NT2/D1 (cell line): ENCODE measurements around the gene TXNL4A.

Source experiments
- DNase-seq: peaks from one replicate; pipeline ENCODE4 v3.0.0-alpha.2; 2011; ENCODE audit warnings: low read depth, low spot score
- H3K27me3 ChIP-seq: 2 replicates; pipeline ENCODE4 v1.6.0; 2011; ENCODE audit warnings: mild to moderate bottlenecking; ENCODE audit not compliant: insufficient read length, insufficient read depth
- H3K36me3 ChIP-seq: 2 replicates; pipeline ENCODE4 v1.6.1; 2011; ENCODE audit warnings: mild to moderate bottlenecking, low read length, mixed read lengths; ENCODE audit not compliant: insufficient read depth, insufficient read length
- H3K4me1 ChIP-seq: 2 replicates; pipeline ENCODE4 v1.5.1; 2011; ENCODE audit not compliant: insufficient read depth, insufficient read length
- H3K4me3 ChIP-seq: 2 replicates; pipeline ENCODE4 v1.5.1; 2011; ENCODE audit warnings: low read depth; ENCODE audit not compliant: insufficient read length
- H3K9ac ChIP-seq: 2 replicates; pipeline ENCODE4 v1.6.0; 2011; ENCODE audit warnings: low read depth; ENCODE audit not compliant: insufficient read length
- H3K9me3 ChIP-seq: 2 replicates; pipeline ENCODE4 v1.5.1; 2011; ENCODE audit warnings: mild to moderate bottlenecking, low read length; ENCODE audit not compliant: insufficient read depth
- SUZ12 ChIP-seq: IDR thresholded peaks from 2 replicates; pipeline ENCODE4 v1.6.1; 2011; ENCODE audit not compliant: insufficient read length, insufficient read depth; ENCODE audit errors: extremely low read depth
- YY1 ChIP-seq: IDR thresholded peaks from 2 replicates; pipeline ENCODE4 v1.6.1; 2011; ENCODE audit not compliant: insufficient read length, insufficient read depth
- ZNF274 ChIP-seq: IDR thresholded peaks from 2 replicates; pipeline ENCODE4 v1.6.1; 2011; ENCODE audit warnings: mild to moderate bottlenecking, low read depth, low read length

Gene TXNL4A

DNA sequence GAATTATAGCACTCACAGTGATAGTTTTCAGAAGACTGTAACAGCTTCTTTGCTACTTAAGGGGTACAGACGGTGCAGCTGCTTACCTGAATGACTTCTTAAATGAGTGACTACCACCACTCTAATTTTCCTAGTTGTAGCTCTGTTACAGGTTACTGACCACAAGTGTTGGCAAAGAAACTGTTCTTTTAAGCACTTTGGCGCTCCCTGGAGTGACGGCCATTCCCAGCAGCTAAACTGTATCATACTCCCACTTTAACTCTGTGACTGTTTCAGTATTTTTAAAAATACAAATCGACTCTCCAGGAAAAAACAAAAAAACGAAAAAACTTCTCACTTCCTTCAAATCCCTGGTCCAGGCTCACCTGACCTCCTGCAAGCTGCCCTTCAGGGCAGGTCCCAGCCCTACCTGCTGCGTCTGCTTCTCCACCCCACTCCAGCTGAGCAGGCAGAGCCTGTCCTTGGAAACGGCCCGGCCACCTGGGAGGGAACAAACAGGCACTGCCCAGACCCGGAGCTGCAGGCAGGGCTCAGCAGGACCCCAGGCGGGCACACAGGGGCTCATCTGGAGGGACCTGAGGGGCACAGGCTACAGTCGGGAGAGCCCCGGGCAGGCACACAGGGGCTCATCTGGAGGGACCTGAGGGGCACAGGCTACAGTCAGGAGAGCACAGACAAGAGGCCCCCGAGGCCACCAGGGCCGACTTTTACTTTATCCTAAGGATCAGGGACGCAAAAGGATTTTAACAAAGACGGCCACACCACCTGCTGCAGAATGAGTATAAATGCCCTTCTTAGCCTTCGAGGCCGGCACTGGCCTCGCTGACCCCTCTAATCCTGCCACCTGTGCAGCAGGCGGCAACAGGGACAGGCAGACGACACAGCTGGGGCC is 61.4 kb downstream of the TXNL4A start:
- Histone ChIP-seq H3K9me3 (peaks cover 28% of the 10 kb centered on the region), H3K27me3 (no peaks in the 10 kb centered on the region), H3K4me3 (no peak overlapping the region), H3K4me1 (peaks cover 5% of the 10 kb centered on the region), H3K9ac (no peak overlapping the region), H3K36me3 (peaks cover 14% of the 10 kb centered on the region)
- no peak for TF ChIP-seq YY1
- no peak for TF ChIP-seq ZNF274
- TF ChIP-seq SUZ12 = no peak
- DNase-seq = no peak

DNA sequence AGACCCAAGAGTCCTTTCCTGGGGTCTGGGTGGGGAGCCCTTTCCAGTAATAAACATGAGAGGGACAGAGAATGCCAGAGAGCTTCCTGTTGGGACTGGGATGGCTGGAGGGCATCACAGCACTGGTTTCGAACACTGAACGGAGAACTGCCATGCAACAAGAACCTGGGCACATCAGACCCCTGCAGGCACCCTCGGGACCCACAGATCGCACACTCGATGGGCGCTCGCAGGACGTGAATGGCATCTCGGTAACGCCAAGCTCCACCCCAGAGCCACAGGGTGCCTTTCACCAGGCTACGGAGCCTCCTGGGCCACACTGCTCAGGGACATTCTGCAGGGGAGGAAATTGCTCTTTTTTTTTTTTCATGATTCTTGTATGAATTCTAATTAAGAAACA is 62.1 kb downstream of the TXNL4A start:
- TF ChIP-seq YY1 (no peak), ZNF274 (no peak), SUZ12 (no peak)

DNA sequence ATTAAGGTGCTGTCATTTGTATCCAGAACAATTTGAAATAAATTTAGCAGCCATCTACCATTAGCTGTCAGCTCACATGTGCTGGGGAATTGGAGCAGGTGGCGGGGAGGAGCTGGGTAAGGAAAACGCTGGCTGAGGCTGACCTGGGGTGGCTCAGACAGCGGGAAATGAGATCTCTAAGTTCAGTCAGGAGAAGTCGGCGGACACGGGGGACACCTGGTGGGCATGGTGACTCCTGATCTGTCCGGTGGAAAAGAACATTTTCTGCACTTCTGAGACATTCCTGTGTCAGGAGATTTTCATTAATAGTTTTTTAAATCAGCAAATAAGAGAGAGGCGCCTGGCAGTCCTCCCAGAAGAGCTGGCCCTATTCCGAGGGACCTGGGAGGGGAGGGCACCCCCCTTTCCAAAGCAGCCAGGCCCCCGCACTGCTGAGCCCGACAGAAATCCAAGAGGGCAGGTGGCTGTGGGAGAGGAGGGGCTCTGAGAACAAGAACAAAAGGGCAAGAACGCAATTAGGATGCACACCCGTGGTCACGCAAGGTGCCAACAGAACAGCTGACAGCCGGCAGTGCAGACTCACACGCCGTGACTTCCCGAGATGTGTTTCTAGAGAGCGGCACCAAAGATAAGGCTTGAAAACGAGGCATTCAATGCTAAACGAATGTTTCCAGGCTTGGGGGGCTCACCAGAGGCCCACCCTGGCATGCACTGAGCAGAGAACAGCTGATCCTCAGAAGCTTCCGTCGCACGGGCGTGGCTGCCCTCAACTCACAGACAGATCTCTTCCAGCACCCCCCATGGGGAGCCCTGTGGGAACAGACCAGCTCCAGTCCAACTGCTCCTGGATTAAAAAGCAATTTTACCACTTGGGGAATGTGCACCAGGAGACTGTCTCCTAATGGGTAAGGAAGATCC is 63.3 kb downstream of the TXNL4A start:
- H3K36me3 ChIP-seq = peaks cover 14% of the 10 kb centered on the region
- DNase-seq = no peak
- no peak overlapping the region for H3K4me3 ChIP-seq
- H3K4me1 ChIP-seq = peaks cover 5% of the 10 kb centered on the region
- no peaks in the 10 kb centered on the region for H3K27me3 ChIP-seq
- H3K9ac ChIP-seq = no peak overlapping the region
- peaks cover 12% of the 10 kb centered on the region for H3K9me3 ChIP-seq
- TF ChIP-seq SUZ12 (no peak), ZNF274 (no peak), YY1 (no peak)

More for the DNA sequence above, 62.1 kb downstream of the TXNL4A start:
- H3K36me3 ChIP-seq = peaks cover 14% of the 10 kb centered on the region
- no peak overlapping the region for H3K4me3 ChIP-seq
- peaks cover 24% of the 10 kb centered on the region for H3K9me3 ChIP-seq
- H3K4me1 ChIP-seq = peaks cover 5% of the 10 kb centered on the region
- DNase-seq = no peak
- no peaks in the 10 kb centered on the region for H3K27me3 ChIP-seq
- no peak overlapping the region for H3K9ac ChIP-seq

DNA sequence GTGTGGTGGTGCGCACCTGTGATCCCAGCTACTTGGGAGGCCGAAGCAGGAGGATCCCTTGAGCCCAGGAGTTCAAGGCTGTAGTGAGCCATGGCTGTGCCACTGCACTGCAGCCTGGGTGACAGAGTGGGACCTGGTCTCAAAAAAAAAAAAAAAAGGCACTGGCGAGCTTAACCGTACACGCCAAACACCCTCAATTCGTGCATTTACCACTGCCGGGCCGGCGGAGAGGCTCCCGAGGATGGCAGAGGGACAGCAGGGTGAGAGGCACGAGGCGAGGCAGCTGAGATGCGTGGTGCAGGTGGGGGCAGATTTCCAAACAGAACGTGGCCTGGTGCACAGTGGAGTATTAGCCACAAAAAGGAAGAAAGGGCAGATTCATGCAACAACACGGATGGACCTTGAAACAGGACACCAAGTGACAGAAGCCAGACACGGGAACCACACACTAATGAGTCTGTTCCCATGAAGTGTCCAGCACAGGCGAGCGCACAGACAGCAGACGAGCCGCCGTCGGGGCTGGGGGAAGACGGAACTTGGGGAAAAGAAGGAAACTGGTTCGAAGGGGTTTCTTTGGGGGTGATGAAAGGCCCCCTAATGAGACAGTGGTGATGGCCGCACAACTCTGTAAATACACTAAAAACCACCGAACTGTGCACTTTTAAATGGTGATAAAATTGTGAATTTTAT is 64.3 kb downstream of the TXNL4A start:
- peaks cover 15% of the 10 kb centered on the region for H3K36me3 ChIP-seq

DNA sequence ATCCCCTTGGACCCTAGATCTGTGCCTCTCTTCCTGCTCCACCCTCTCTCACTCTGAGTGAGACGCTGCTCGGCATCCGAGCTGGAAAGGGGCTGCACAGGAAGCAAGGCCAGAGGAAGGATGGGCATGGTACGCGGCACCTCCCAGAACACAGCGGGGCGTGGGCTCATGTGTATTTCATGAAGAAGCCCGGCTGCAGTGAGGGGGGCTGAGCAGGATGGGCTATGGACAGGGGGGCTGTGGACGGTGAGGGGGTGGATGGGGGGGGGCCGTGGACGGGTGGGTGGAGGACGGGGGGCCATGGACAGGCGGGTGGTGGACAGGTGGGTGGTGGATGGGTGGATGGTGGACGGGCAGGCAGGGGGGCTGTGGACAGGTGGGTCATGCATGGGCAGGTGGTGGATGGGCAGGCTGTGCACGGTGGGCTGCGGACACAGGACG is 65.4 kb downstream of the TXNL4A start:
- DNase-seq = no peak
- no peak for TF ChIP-seq SUZ12
- TF ChIP-seq YY1 = no peak
- TF ChIP-seq ZNF274 = no peak

More for the DNA sequence above, 64.3 kb downstream of the TXNL4A start:
- no peak overlapping the region for H3K4me3 ChIP-seq
- H3K9me3 ChIP-seq = peaks cover 1% of the 10 kb centered on the region; the same call in 1 of the 2 replicates
- no peak for DNase-seq
- peaks cover 5% of the 10 kb centered on the region for H3K4me1 ChIP-seq
- H3K9ac ChIP-seq = no peak overlapping the region
- H3K27me3 ChIP-seq = no peaks in the 10 kb centered on the region
- TF ChIP-seq YY1 (no peak), ZNF274 (no peak), SUZ12 (no peak)

DNA sequence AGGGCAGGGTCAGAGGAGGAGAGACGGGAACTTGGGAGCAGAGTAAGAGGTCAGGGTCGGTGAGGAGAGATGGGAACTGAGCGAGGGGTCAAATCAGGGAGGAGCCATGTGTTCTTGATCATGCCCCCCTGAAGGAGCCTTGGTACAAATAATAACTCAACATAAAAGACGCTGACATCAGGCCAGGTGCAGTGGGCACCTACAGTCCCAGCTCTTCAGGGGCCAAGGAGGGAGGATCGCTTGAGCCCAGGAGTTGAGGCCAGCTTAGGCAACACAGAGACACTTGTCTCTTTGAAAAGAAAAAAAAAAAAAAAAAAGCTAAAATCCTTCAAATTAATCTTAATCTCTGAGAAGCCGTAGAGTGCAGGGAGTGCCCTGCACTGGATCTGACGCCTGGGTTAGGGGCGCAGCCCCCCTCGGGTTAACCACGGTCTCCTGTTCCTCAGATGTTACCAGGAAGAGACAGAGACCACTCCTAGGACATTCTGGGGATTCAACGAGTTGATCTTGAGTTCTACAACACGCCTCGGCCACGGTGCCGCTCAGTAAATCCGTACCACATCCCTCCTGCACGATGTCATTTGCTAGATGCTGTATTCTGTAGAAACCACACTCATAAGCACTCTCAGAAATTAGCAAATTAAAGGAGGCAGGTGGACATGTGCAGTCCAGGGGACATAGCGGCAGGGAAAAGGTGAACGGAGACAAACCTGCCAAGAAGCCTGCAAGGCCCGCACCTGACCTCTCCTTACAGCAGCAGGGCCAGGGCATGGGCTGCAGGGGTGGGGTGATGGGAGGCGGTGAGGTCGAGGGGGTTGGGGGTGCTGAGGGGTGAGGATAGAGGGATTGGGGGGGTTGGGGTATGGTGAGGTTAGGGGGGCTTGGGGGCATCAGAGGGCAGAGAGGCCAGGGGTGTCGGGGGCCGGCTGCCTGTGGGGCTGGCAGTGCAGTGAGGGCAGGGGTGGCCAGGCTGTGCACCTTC is 66.1 kb downstream of the TXNL4A start:
- no peak for DNase-seq
- peaks cover 5% of the 10 kb centered on the region for H3K4me1 ChIP-seq
- H3K9me3 ChIP-seq = no peaks in the 10 kb centered on the region
- H3K4me3 ChIP-seq = no peak overlapping the region
- no peaks in the 10 kb centered on the region for H3K27me3 ChIP-seq
- H3K36me3 ChIP-seq = peaks cover 23% of the 10 kb centered on the region
- TF ChIP-seq SUZ12 (no peak), ZNF274 (no peak), YY1 (no peak)
- no peak overlapping the region for H3K9ac ChIP-seq

More for the DNA sequence above, 65.4 kb downstream of the TXNL4A start:
- Histone ChIP-seq H3K36me3 (peaks cover 23% of the 10 kb centered on the region), H3K9ac (no peak overlapping the region), H3K9me3 (no peaks in the 10 kb centered on the region), H3K4me3 (no peak overlapping the region), H3K27me3 (no peaks in the 10 kb centered on the region), H3K4me1 (peaks cover 5% of the 10 kb centered on the region)
